MM.1S (cell line): ENCODE measurements around the gene AKAP6.
A peak's percentile ranks its signal among the peaks of the same experiment; 100 is the strongest.

Experiments used
- DNase-seq: peaks from one replicate; pipeline ENCODE4 v3.0.0-alpha.2; 2015
- H2AFZ ChIP-seq: fragments of 300-600 bp; sonication (generic); 2 replicates; pipeline ENCODE4 v1.6.0; 2016; ENCODE audit warnings: antibody characterized with exemption, low read length
- H3F3A ChIP-seq: fragments of 300-600 bp; sonication (generic); 2 replicates; pipeline ENCODE4 v1.6.1; 2016; ENCODE audit warnings: mild to moderate bottlenecking, antibody characterized with exemption, low read length, moderate library complexity, mixed read lengths; ENCODE audit not compliant: insufficient read depth
- H3K27ac ChIP-seq: fragments of 300-600 bp; sonication (generic); 2 replicates; pipeline ENCODE4 v1.5.1; 2016; ENCODE audit warnings: mild to moderate bottlenecking, low read length
- H3K27me3 ChIP-seq: fragments of 300-600 bp; sonication (generic); replicated peaks from 2 replicates; pipeline ENCODE4 v1.6.0; 2016; ENCODE audit warnings: low read length; ENCODE audit not compliant: insufficient read depth
- H3K36me3 ChIP-seq: fragments of 300-600 bp; sonication (generic); replicated peaks from 2 replicates; pipeline ENCODE4 v1.6.1; 2016; ENCODE audit warnings: mild to moderate bottlenecking, low read length, mixed read lengths; ENCODE audit not compliant: insufficient read depth
- H3K4me1 ChIP-seq: fragments of 300-600 bp; sonication (generic); 2 replicates; pipeline ENCODE4 v1.6.1; 2016; ENCODE audit warnings: low read length, mixed read lengths
- H3K4me2 ChIP-seq: fragments of 300-600 bp; sonication (generic); 2 replicates; pipeline ENCODE4 v1.6.0; 2016; ENCODE audit warnings: low read depth, low read length
- H3K4me3 ChIP-seq: fragments of 300-600 bp; sonication (generic); 2 replicates; pipeline ENCODE4 v1.5.1; 2016; ENCODE audit warnings: low read length, mixed read lengths
- H3K79me2 ChIP-seq: fragments of 300-600 bp; sonication (generic); 2 replicates; pipeline ENCODE4 v1.6.1; 2016; ENCODE audit warnings: mixed run types, low read length, mixed read lengths
- H3K9ac ChIP-seq: fragments of 300-600 bp; sonication (generic); 2 replicates; pipeline ENCODE4 v1.6.1; 2016; ENCODE audit warnings: low read length, mixed read lengths
- H3K9me2 ChIP-seq: fragments of 300-600 bp; sonication (generic); replicated peaks from 2 replicates; pipeline ENCODE4 v1.6.1; 2016; ENCODE audit warnings: mild to moderate bottlenecking, low read length, mixed read lengths; ENCODE audit not compliant: insufficient read depth
- H3K9me3 ChIP-seq: fragments of 300-600 bp; sonication (generic); replicated peaks from 2 replicates; pipeline ENCODE4 v1.6.1; 2016; ENCODE audit warnings: mild to moderate bottlenecking, low read length, mixed read lengths; ENCODE audit not compliant: insufficient read depth
- H4K20me1 ChIP-seq: fragments of 300-600 bp; sonication (generic); 2 replicates; pipeline ENCODE4 v1.6.1; 2016; ENCODE audit warnings: mild to moderate bottlenecking, low read length, moderate library complexity, mixed read lengths; ENCODE audit not compliant: insufficient read depth
- EZH2 ChIP-seq: fragments of 300-600 bp; sonication (generic); optimal IDR thresholded peaks from 2 replicates; pipeline ENCODE3; 2017; ENCODE audit warnings: low read depth, mild to moderate bottlenecking, antibody characterized with exemption, low read length, mixed read lengths
- EZH2phosphoT487 ChIP-seq: fragments of 300-600 bp; sonication (generic); IDR thresholded peaks from 2 replicates; pipeline ENCODE4 v1.6.1; 2018; ENCODE audit warnings: antibody characterized with exemption, low read length
- TF ChIP-seq, protein P1 (sequence below): fragments of 300-600 bp; sonication (generic); IDR thresholded peaks from 2 replicates; pipeline ENCODE4 v1.5.1; 2016; ENCODE audit warnings: antibody characterized with exemption, low read length, mixed read lengths

The AKAP6 gene

DNA sequence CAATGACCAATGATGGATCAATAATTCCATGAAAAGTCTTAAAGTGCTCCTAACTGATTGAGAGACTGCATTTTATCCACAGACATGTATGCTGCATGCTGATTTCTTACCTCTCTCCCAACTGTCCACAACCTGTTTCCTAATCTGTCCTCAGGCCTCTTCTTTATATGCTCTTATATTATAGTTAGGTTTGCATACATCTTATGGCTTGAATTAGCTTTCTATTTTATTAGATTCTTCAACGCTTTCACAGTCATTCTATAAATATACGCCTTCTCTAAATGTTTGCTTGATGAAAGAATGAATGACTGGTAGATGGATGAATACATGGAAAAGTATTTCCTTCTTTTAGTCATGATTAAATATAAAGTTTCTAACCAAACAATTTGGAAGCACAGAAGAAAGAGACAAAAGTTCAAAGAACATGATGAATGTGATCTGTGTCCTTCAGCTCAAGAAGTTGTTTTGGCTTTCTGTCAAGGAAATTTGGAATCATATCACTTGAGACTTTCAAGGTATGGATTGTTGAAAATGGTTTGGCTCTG lies 517.8 kb downstream of the AKAP6 start:
- TF ChIP-seq EZH2 (no peak), EZH2phosphoT487 (no peak)
- TF ChIP-seq, protein P1, sequence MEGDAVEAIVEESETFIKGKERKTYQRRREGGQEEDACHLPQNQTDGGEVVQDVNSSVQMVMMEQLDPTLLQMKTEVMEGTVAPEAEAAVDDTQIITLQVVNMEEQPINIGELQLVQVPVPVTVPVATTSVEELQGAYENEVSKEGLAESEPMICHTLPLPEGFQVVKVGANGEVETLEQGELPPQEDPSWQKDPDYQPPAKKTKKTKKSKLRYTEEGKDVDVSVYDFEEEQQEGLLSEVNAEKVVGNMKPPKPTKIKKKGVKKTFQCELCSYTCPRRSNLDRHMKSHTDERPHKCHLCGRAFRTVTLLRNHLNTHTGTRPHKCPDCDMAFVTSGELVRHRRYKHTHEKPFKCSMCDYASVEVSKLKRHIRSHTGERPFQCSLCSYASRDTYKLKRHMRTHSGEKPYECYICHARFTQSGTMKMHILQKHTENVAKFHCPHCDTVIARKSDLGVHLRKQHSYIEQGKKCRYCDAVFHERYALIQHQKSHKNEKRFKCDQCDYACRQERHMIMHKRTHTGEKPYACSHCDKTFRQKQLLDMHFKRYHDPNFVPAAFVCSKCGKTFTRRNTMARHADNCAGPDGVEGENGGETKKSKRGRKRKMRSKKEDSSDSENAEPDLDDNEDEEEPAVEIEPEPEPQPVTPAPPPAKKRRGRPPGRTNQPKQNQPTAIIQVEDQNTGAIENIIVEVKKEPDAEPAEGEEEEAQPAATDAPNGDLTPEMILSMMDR: no peak
- H3K4me2 ChIP-seq: no peak overlapping the region
- no peaks in the 10 kb centered on the region for H3K36me3 ChIP-seq
- no peaks in the 10 kb centered on the region for H3K4me1 ChIP-seq
- no peak overlapping the region for H3K9ac ChIP-seq
- H3K79me2 ChIP-seq: no peaks in the 10 kb centered on the region
- no peaks in the 10 kb centered on the region for H3F3A ChIP-seq
- H2AFZ ChIP-seq: no peak overlapping the region
- H3K9me2 ChIP-seq: no peaks in the 10 kb centered on the region
- H4K20me1 ChIP-seq: no peaks in the 10 kb centered on the region
- DNase-seq: no peak
- H3K9me3 ChIP-seq: no peaks in the 10 kb centered on the region
- no peak overlapping the region for H3K4me3 ChIP-seq
- H3K27me3 ChIP-seq: no peaks in the 10 kb centered on the region
- H3K27ac ChIP-seq: no peak overlapping the region

DNA sequence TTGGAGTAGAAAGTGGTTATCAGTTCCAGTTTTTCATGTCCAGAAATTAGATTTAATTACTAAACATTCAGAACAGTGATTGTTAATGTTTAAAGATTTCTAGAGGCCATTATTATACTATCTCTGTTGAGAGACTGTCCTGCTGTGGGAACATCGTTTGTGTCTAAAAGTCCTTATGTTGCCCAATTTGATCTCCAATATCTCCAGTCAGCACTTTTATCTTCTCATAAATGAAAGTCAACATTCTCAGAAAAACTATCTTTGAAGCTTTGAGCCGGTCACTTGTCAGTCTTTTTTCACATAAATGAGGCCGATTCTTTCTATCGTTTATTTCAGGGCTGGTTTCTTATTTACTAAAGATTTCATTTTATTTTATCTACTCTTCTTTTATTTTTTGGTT lies 518.8 kb downstream of the AKAP6 start:
- H3K4me3 ChIP-seq: no peak overlapping the region
- no peak overlapping the region for H2AFZ ChIP-seq
- H3F3A ChIP-seq: no peaks in the 10 kb centered on the region
- no peak overlapping the region for H3K27ac ChIP-seq
- no peak overlapping the region for H3K4me2 ChIP-seq
- H3K9ac ChIP-seq: no peak overlapping the region
- no peaks in the 10 kb centered on the region for H3K79me2 ChIP-seq
- no peaks in the 10 kb centered on the region for H3K36me3 ChIP-seq
- H3K4me1 ChIP-seq: no peaks in the 10 kb centered on the region
- H3K27me3 ChIP-seq: no peaks in the 10 kb centered on the region
- no peaks in the 10 kb centered on the region for H3K9me3 ChIP-seq
- DNase-seq: no peak
- no peak for TF ChIP-seq EZH2phosphoT487
- H4K20me1 ChIP-seq: no peaks in the 10 kb centered on the region
- H3K9me2 ChIP-seq: no peaks in the 10 kb centered on the region

DNA sequence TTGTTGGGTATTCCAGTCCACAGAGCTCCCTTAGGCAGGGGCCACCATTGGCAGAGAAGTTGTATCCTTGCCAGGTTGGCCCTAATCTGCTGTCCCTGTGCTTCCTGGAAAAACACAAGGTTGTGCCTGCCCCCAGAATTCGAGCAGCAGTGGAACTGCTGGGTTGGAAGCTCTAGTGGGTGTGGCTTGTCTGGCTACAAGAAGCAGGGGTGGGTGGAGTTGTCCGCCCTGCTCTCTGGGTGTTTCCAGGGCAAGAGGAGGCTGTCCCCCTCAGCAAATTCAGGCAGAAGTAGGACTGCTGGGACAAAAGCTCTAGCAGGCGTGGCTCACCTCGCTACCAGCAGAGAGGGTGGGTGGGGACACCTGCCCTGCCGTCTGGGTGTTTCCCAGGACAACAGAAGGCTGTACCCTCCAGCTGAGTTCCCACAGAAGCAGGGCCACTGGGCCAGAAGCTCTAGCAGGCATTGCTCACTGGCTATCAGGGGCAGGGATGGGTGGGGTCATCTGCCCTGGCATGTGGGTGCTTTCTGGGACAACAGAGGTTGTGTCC lies 536.8 kb downstream of the AKAP6 start:
- Histone ChIP-seq H3K9me2 (no peaks in the 10 kb centered on the region), H3K27ac (no peak overlapping the region)

DNA sequence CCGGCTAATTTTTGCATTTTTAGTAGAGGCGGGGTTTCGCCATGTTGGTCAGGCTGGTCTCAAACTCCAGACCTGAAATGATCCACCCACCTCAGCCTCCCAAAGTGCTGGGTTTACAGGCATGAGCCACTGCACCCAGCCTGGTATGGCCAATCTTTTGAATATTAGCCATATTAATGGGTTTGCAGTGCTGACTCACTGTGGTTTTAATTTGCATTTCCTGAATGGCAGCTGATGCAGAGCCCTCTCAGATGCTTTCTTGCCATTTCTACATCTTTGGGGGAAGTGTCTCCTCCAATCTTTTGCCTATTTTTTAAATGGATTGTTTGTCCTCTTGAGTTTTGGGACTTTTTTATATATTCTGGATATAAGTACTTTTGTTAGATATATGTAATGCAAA lies 554.1 kb downstream of the AKAP6 start:
- H3K9ac ChIP-seq: no peak overlapping the region
- H3K9me3 ChIP-seq: no peaks in the 10 kb centered on the region
- H3K4me3 ChIP-seq: no peak overlapping the region
- H3F3A ChIP-seq: no peaks in the 10 kb centered on the region
- no peaks in the 10 kb centered on the region for H4K20me1 ChIP-seq
- peak; percentile 12 for DNase-seq
- H3K27ac ChIP-seq: no peak overlapping the region
- H2AFZ ChIP-seq: no peak overlapping the region
- H3K27me3 ChIP-seq: no peaks in the 10 kb centered on the region
- no peaks in the 10 kb centered on the region for H3K9me2 ChIP-seq
- H3K4me2 ChIP-seq: no peak overlapping the region
- TF ChIP-seq, protein P1: no peak
- no peak for TF ChIP-seq EZH2phosphoT487
- no peak for TF ChIP-seq EZH2
- no peaks in the 10 kb centered on the region for H3K79me2 ChIP-seq
- H3K4me1 ChIP-seq: no peaks in the 10 kb centered on the region
- no peaks in the 10 kb centered on the region for H3K36me3 ChIP-seq

More for the DNA sequence above, 536.8 kb downstream of the AKAP6 start:
- H3K9ac ChIP-seq: no peak overlapping the region
- DNase-seq: no peak
- no peak overlapping the region for H2AFZ ChIP-seq
- no peak overlapping the region for H3K4me2 ChIP-seq
- H3F3A ChIP-seq: no peaks in the 10 kb centered on the region
- no peaks in the 10 kb centered on the region for H3K9me3 ChIP-seq
- H3K79me2 ChIP-seq: no peaks in the 10 kb centered on the region
- no peak overlapping the region for H3K4me3 ChIP-seq
- H4K20me1 ChIP-seq: no peaks in the 10 kb centered on the region
- TF ChIP-seq EZH2phosphoT487 (no peak), EZH2 (no peak)
- TF ChIP-seq, protein P1: no peak
- H3K27me3 ChIP-seq: no peaks in the 10 kb centered on the region
- no peaks in the 10 kb centered on the region for H3K4me1 ChIP-seq
- no peaks in the 10 kb centered on the region for H3K36me3 ChIP-seq
